BLaER1 (cell line): ENCODE measurements around the gene XPO5.
"Not testable (repeated sequence)": the region's sequence is repeated elsewhere in the genome, so short reads cannot be mapped to it uniquely, and the experiment has no call there.

ENCODE experiments used
- H3K27ac ChIP-seq: shearing (Covaris generic); formaldehyde crosslinking; 2 replicates; pipeline ENCODE4 v1.8.1; 2022
- H3K27me3 ChIP-seq: shearing (Covaris generic); formaldehyde crosslinking; 2 replicates; pipeline ENCODE4 v1.8.1; 2022
- H3K36me3 ChIP-seq: shearing (Covaris generic); formaldehyde crosslinking; 2 replicates; pipeline ENCODE4 v1.8.1; 2022
- H3K4me1 ChIP-seq: shearing (Covaris generic); formaldehyde crosslinking; 2 replicates; pipeline ENCODE4 v1.8.1; 2022
- H3K4me2 ChIP-seq: shearing (Covaris generic); formaldehyde crosslinking; 2 replicates; pipeline ENCODE4 v1.8.1; 2022
- H3K4me3 ChIP-seq: shearing (Covaris generic); formaldehyde crosslinking; 2 replicates; pipeline ENCODE4 v1.8.1; 2022
- H3K9ac ChIP-seq: shearing (Covaris generic); formaldehyde crosslinking; 2 replicates; pipeline ENCODE4 v1.8.1; 2022
- H3K9me3 ChIP-seq: shearing (Covaris generic); formaldehyde crosslinking; 2 replicates; pipeline ENCODE4 v1.8.1; 2022
- H4K20me1 ChIP-seq: shearing (Covaris generic); formaldehyde crosslinking; 2 replicates; pipeline ENCODE4 v1.8.1; 2022
- Cebpa-rat ChIP-seq: shearing (Covaris generic); IDR thresholded peaks from 2 replicates; pipeline ENCODE4 v1.8.1; 2022

The XPO5 gene

DNA sequence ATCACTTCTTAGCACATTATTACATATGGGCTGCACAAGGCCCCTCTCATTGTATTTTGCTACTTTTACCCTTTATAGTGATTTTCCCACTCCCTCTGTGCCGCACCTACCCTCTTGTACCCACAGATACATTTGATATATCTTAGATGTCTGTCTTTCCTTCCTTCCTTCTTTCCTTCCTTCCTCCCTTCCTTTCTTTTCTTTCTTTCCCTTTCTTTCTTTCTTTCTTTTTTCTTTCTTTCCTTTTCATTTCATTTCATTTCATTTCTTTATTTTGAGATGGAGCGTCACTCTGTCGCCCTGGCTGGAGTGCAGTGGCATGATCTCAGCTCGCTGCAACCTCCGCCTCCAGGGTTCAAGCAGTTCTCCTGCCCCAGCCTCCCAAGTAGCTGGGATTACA is 12.4 kb upstream of the XPO5 start:
- Histone ChIP-seq H3K36me3 (peaks cover 99% of the 10 kb centered on the region), H3K4me3 (no peak overlapping the region), H3K9me3 (no peaks in the 10 kb centered on the region)

GRCh38 chr6:43584892-43585570 is 9.2 kb upstream of the XPO5 start:
- no peak for TF ChIP-seq Cebpa-rat
- H3K36me3 ChIP-seq, result peaks cover 81% of the 10 kb centered on the region
- no peak overlapping the region for H3K27ac ChIP-seq

More for the DNA sequence above, 12.4 kb upstream of the XPO5 start:
- H3K4me2 ChIP-seq, result no peak overlapping the region
- no peak overlapping the region for H3K9ac ChIP-seq
- H4K20me1 ChIP-seq, result peaks cover 29% of the 10 kb centered on the region; the same call in 1 of the 2 replicates
- no peaks in the 10 kb centered on the region for H3K27me3 ChIP-seq
- no peaks in the 10 kb centered on the region for H3K4me1 ChIP-seq
- no peak overlapping the region for H3K27ac ChIP-seq
- no peak for TF ChIP-seq Cebpa-rat

GRCh38 chr6:43582911-43583310 is 7.1 kb upstream of the XPO5 start:
- H3K9me3 ChIP-seq, result peaks cover 8% of the 10 kb centered on the region
- H3K27me3 ChIP-seq, result no peaks in the 10 kb centered on the region
- no peak for TF ChIP-seq Cebpa-rat
- no peak overlapping the region for H3K4me2 ChIP-seq
- H3K36me3 ChIP-seq, result peaks cover 69% of the 10 kb centered on the region
- H3K9ac ChIP-seq, result no peak overlapping the region
- no peak overlapping the region for H3K27ac ChIP-seq
- H4K20me1 ChIP-seq, result peaks cover 30% of the 10 kb centered on the region; the same call in 1 of the 2 replicates
- H3K4me3 ChIP-seq, result no peak overlapping the region
- H3K4me1 ChIP-seq, result peaks cover 11% of the 10 kb centered on the region

More at GRCh38 chr6:43584892-43585570, 9.2 kb upstream of the XPO5 start:
- no peaks in the 10 kb centered on the region for H3K27me3 ChIP-seq
- no peak overlapping the region for H3K4me3 ChIP-seq
- no peaks in the 10 kb centered on the region for H3K9me3 ChIP-seq
- H4K20me1 ChIP-seq, result peaks cover 25% of the 10 kb centered on the region; the same call in 1 of the 2 replicates
- no peak overlapping the region for H3K9ac ChIP-seq
- no peak overlapping the region for H3K4me2 ChIP-seq
- H3K4me1 ChIP-seq, result no peaks in the 10 kb centered on the region

GRCh38 chr6:43579171-43579570 is 3.3 kb upstream of the XPO5 start:
- Histone ChIP-seq H3K4me3 (0 out of 2 replicates have a peak overlapping the region, but pooled peaks have one; percentile 18), H3K9ac (no peak overlapping the region), H3K4me2 (peak overlapping the region; percentile 82)

DNA sequence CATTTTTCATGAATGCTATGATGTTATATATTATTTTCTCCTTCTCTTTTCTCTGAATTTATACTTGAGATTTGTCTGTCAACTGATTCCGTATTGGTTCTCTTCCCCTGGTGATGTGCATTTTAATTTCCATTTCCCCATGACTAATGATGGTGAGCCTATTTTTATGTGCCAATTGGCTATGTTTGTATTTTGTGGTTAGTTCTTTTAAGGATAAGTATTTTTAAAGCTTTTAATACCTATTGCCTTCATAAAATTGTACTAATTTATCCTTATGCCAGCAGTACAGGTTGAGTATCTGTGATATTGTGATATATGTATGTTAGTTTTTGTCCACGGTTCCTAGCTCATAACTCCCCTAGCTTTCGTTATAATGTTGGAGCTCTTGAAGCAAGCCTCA is 2.9 kb upstream of the XPO5 start:
- no peak overlapping the region for H3K27ac ChIP-seq

More at GRCh38 chr6:43579171-43579570, 3.3 kb upstream of the XPO5 start:
- peaks cover 27% of the 10 kb centered on the region for H3K4me1 ChIP-seq
- H3K27ac ChIP-seq, result no peak overlapping the region
- TF ChIP-seq Cebpa-rat, result no peak
- peaks cover 32% of the 10 kb centered on the region for H3K36me3 ChIP-seq
- H3K9me3 ChIP-seq, result peaks cover 8% of the 10 kb centered on the region
- peaks cover 24% of the 10 kb centered on the region for H4K20me1 ChIP-seq
- H3K27me3 ChIP-seq, result no peaks in the 10 kb centered on the region

GRCh38 chr6:43575105-43575771 is 600 bp downstream of the XPO5 start:
- H3K27me3 ChIP-seq, result no peaks in the 10 kb centered on the region
- TF ChIP-seq Cebpa-rat, result no peak
- H3K9me3 ChIP-seq, result peaks cover 8% of the 10 kb centered on the region
- H3K9ac ChIP-seq, result peak overlapping the region; percentile 82
- peaks cover 41% of the 10 kb centered on the region for H3K36me3 ChIP-seq
- H3K4me3 ChIP-seq, result peak overlapping the region; percentile 88
- peaks cover 48% of the 10 kb centered on the region for H4K20me1 ChIP-seq
- peak overlapping the region; percentile 82 for H3K27ac ChIP-seq
- H3K4me2 ChIP-seq, result peak overlapping the region; percentile 95
- H3K4me1 ChIP-seq, result peaks cover 31% of the 10 kb centered on the region

More for the DNA sequence above, 2.9 kb upstream of the XPO5 start:
- no peaks in the 10 kb centered on the region for H3K27me3 ChIP-seq
- H3K9me3 ChIP-seq, result peaks cover 8% of the 10 kb centered on the region
- peaks cover 28% of the 10 kb centered on the region for H3K36me3 ChIP-seq
- H4K20me1 ChIP-seq, result peaks cover 28% of the 10 kb centered on the region
- peak overlapping the region; percentile 82 for H3K4me2 ChIP-seq
- H3K4me1 ChIP-seq, result peaks cover 31% of the 10 kb centered on the region
- H3K4me3 ChIP-seq, result 0 out of 2 replicates have a peak overlapping the region, but pooled peaks have one; percentile 18
- no peak for TF ChIP-seq Cebpa-rat
- no peak overlapping the region for H3K9ac ChIP-seq

DNA sequence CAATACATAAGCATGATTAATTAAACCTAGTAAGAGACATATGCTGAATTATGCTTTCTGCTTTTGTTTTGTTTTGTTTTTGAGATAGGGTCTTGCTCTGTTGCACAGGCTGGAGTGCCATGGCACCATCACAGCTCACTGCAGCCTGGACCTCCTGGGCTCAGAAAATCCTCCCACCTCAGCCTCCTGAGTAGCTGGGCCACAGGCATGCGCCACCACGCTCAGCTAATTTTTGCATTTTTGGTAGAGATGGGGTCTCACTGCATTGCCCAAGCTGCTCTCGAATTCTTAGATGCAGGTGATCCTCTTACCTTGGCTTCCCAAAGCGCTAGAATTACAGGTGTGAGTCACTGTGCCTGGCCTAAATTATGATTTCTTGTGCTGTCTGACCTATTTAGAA is 3.8 kb downstream of the XPO5 start:
- Histone ChIP-seq H3K4me3 (no peak overlapping the region), H3K36me3 (peaks cover 65% of the 10 kb centered on the region), H3K4me1 (peaks cover 13% of the 10 kb centered on the region), H3K27me3 (no peaks in the 10 kb centered on the region), H3K4me2 (no peak overlapping the region), H3K9me3 (no peaks in the 10 kb centered on the region), H4K20me1 (peaks cover 48% of the 10 kb centered on the region), H3K27ac (no peak overlapping the region), H3K9ac (no peak overlapping the region)
- TF ChIP-seq Cebpa-rat, result no peak

DNA sequence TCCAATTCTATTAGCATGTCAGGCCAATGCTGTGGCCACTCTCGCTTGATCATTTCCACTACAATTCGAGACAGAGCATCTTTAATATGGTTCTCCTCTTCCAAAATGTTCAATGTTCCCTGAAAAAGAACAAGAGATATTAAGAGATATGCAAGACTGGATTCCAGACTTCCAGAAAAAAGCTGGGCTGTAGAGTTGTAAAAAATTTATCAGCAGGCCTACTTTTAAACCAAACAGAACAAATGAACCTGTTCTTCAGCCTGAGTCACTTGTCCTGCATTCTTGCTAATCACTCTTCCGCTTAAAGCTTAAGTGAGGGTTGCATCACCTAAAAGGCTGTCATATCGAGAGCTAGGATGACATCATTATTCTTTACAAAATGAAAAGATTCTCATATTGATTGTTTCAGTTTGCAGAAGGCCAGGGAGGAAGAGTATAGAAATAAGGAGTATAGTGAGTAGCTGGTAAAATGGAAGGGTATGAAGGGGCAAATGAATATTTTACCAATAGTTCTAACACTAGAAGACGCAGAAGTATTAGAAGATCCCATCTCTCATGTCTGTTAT is 4.9 kb downstream of the XPO5 start:
- Histone ChIP-seq H3K4me2 (no peak overlapping the region), H3K9me3 (no peaks in the 10 kb centered on the region), H3K4me1 (peaks cover 13% of the 10 kb centered on the region), H3K9ac (no peak overlapping the region), H3K27me3 (no peaks in the 10 kb centered on the region), H3K27ac (no peak overlapping the region), H3K4me3 (no peak overlapping the region), H4K20me1 (peaks cover 48% of the 10 kb centered on the region), H3K36me3 (peaks cover 75% of the 10 kb centered on the region)
- no peak for TF ChIP-seq Cebpa-rat

DNA sequence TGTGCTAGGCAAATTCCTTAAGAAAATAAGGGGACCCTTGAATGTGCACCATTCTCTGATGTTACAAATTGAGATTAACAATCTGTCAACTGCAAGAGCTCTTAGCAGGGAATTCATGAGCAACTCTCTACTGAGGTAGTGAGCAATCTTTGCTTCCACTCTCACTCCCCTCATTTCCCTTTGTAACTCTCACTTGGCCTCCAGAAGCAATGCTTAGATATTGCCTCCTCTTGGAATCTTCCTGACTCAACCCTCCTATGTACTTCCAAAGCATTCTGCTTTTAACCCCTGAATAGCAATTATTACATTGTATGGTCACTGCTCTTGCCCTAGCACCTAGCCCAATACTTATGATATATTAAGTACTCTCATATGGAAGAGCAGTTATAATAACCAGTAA is 16.5 kb downstream of the XPO5 start:
- H3K27me3 ChIP-seq, result no peaks in the 10 kb centered on the region
- H3K9me3 ChIP-seq, result no peaks in the 10 kb centered on the region
- peaks cover 100% of the 10 kb centered on the region for H3K36me3 ChIP-seq
- H3K4me2 ChIP-seq, result no peak overlapping the region
- H3K4me1 ChIP-seq, result no peaks in the 10 kb centered on the region
- H3K9ac ChIP-seq, result no peak overlapping the region
- TF ChIP-seq Cebpa-rat, result no peak
- no peak overlapping the region for H3K27ac ChIP-seq
- H4K20me1 ChIP-seq, result no peaks in the 10 kb centered on the region
- H3K4me3 ChIP-seq, result no peak overlapping the region

DNA sequence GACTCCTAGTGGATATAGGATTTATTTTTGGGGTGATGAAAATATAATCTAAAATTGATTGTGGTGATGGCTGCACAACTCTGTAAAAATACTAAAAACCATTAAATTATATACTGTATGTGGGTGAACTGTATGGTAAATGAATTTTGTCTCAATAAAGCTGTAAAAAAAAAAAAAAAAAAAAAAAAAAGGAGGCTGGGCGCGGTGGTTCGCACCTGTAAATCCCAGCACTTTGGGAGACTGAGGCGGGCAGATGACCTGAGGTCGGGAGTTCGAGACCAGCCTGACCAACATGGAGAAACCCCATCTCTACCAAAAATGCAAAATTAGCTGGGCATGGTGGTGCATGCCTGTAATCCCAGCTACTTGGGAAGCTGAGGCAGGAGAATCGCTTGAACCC is 18.2 kb downstream of the XPO5 start:
- H3K27ac ChIP-seq, H3K9me3 ChIP-seq, H3K27me3 ChIP-seq, H4K20me1 ChIP-seq, H3K9ac ChIP-seq, H3K4me1 ChIP-seq, H3K4me2 ChIP-seq, H3K4me3 ChIP-seq: not testable (repeated sequence)
- H3K36me3 ChIP-seq, result peaks cover 100% of the 10 kb centered on the region
